Measurements from ENCODE around the gene CSF1R.
A peak's percentile ranks its signal among the peaks of the same experiment; 100 is the strongest.

The CSF1R gene

DNA sequence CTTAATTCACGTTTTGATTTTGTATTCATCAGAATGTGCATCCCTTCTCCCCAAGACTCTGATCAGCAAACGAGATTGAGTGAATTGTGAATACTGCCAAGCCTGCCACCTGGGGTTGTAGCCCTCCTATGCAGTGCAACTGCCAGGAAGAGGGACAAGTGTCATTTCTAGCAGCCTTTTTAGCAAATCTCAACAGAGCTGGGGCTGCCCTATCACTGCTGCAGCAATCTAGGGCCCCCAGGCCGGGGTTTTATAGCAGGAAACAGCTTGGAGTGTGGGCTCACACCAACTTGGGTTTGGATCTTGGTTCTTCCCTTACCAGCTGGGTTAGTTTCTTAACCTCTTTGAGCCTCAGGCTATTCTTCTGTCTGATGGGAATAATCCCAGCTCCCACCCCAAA is 4.0 kb downstream of the CSF1R start:
- TF ChIP-seq, protein P1, sequence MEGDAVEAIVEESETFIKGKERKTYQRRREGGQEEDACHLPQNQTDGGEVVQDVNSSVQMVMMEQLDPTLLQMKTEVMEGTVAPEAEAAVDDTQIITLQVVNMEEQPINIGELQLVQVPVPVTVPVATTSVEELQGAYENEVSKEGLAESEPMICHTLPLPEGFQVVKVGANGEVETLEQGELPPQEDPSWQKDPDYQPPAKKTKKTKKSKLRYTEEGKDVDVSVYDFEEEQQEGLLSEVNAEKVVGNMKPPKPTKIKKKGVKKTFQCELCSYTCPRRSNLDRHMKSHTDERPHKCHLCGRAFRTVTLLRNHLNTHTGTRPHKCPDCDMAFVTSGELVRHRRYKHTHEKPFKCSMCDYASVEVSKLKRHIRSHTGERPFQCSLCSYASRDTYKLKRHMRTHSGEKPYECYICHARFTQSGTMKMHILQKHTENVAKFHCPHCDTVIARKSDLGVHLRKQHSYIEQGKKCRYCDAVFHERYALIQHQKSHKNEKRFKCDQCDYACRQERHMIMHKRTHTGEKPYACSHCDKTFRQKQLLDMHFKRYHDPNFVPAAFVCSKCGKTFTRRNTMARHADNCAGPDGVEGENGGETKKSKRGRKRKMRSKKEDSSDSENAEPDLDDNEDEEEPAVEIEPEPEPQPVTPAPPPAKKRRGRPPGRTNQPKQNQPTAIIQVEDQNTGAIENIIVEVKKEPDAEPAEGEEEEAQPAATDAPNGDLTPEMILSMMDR (IDR thresholded peaks at IDR 0.05; ENCODE audit: low read depth, low read length, missing control alignments) = no peak
- no peak overlapping the region for H3K4me3 ChIP-seq (replicated peaks; ENCODE audit: low read depth, low read length)
- no peak for DNase-seq (ENCODE audit: extremely low read depth, low read depth)

DNA sequence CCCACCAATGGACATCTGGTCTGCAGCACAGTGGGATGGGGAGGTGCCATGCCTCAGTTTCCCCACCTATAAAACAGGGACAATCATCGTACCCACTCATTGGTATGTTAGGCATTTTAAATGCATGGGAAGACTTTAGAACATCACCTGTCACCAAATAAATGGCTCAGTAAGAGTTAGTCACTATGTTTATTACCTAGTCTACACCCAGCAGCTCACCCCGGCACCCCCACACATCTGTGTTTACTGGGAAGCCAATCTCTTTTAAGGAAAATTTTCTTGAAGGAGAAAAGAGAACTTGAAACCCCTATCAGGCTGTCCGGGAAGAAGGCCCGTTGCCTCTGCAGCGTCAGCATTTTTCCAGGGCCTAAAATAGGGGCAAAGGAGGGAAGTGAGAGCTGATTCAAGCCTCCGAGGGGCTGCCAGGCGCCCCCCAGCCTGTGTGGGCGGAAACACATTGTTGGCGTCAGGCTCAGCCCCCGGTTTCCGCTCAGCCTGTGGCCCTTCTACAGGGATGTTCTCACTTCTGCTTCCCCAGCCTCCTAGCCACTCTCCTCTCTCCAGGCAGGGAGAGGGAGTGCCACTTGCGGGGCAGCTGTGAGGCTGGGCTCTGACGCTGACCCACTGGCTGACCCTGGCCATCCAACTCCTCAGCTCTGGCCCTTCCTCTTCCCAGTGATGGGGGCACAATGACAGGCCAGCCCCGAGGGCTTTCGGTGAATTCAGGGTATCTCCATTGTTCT is 4.6 kb downstream of the CSF1R start:
- DNase-seq (ENCODE audit: extremely low read depth, low read depth) = peak; percentile 24
- TF ChIP-seq, protein P1 (IDR thresholded peaks at IDR 0.05; ENCODE audit: low read depth, low read length, missing control alignments) = no peak
- H3K4me3 ChIP-seq (replicated peaks; ENCODE audit: low read depth, low read length) = no peak overlapping the region

DNA sequence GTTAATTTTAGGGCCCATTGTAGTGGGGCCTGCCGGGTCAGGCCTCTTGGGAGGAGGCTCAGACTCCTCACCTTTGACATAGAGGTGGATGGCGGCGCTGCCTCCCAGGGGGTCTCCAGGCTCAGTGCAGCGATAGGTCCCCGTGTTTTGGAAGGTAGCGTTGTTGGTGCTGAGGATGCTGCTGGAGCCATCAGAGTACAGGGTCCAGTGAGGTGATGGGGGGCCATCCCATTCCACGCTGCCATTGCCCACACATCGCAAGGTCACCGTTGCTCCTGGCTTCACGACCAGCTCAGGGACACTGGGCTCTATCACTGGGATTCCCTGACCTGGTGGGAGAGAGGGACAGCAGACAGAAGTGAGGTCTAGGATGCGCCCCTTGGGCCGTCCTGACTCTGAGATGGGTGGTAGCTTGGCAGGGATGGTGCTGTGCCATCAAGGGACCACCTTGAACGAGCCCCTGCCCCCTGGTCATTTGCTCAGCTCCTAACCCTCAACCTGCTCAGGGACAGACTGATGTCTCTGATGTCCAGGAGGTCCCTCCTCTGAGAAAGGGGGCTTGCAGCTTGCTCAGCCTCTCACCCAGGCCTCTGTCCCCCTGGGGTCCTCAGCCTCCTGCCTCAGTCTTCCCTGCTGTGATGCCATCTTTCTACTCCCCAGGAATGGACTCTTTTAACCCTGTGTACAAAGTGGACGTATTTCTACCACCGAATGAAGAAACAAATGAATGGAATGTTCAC is 5.5 kb downstream of the CSF1R start:
- TF ChIP-seq, protein P1 (IDR thresholded peaks at IDR 0.05; ENCODE audit: low read depth, low read length, missing control alignments) = no peak
- DNase-seq (ENCODE audit: extremely low read depth, low read depth) = no peak
- no peak overlapping the region for H3K4me3 ChIP-seq (replicated peaks; ENCODE audit: low read depth, low read length)

DNA sequence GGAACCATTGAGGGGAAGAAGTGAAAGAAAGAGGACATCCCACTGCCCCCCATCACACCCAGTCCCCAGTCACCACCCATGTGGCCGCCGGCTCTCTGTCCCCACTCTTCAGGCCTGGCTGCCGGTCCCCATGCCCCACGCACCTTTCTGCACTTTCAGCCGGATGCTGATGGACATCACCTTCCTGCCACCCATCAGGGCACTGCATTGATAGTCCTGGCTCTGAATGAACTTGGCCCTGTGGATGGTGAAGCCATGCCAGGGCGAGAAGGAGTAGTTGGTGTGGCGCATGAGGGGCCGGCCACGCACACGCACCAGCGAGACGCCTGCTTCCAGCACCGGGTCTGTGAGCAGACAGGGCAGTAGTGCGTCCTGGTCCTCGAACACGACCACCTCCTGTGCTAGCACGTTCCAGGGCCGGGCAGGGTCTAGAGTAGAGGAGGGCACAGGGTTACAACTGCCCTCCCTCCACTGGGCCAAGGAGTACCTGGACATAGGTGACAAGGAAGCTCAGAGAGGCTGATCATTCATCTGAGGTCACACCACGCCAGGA is 6.4 kb downstream of the CSF1R start:
- TF ChIP-seq, protein P1 (IDR thresholded peaks at IDR 0.05; ENCODE audit: low read depth, low read length, missing control alignments) = no peak
- no peak for DNase-seq (ENCODE audit: extremely low read depth, low read depth)
- H3K4me3 ChIP-seq (replicated peaks; ENCODE audit: low read depth, low read length) = no peak overlapping the region

DNA sequence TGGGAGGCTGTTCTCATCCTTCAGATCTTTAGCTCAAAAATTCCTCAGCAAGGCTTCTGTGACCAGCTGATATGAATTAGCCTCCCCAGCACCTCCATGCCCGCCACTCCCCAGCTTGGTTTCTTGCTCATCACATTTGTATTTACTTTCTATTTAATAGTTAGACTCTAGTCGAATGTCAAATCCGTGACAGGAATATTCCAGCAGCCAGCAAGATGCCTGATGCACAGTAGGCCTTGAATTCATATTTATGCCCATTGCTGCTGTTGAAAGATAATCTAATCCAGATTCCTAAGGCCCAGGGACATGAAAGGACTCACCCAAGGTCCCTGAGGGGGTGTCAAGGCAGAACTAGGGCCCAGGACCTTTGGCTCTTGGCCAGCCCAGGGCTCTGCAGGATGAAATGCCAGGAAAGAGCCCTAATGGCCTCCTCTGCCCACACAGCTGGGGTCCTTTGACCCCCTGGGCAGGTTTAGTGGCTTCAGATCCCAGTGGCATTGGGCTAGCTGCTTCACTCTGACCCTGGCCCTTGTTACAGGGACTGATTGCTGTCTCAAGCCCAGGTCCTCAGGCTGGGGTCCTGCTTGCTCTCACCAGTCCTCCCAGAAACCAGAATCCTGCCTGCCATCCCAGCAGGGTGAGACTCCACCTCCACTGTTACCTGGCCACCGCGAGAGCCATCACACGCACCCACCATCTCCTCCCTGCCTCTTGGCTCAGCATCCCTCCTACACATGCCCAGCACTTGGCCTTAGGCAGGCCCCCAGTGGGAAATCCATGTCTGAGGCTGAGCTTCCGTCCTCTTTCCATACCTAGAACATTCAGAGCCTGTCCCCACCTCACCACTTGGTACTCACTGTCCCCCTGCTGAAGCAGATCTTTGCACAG is 7.3 kb downstream of the CSF1R start:
- no peak for DNase-seq (ENCODE audit: extremely low read depth, low read depth)

More for the DNA sequence above, 7.3 kb downstream of the CSF1R start:
- TF ChIP-seq, protein P1 (IDR thresholded peaks at IDR 0.05; ENCODE audit: low read depth, low read length, missing control alignments) = no peak
- H3K4me3 ChIP-seq (replicated peaks; ENCODE audit: low read depth, low read length) = no peak overlapping the region
